CD4-positive, alpha-beta T cell (primary cell): ENCODE measurements around the gene GMPR2. TPM values are rescaled to one million over a fixed set of nuclear protein-coding genes. Genes with fewer than 3 reads are reported as not detected.
"Not testable (repeated sequence)": the region's sequence is repeated elsewhere in the genome, so short reads cannot be mapped to it uniquely, and the experiment has no call there.

Experiments
- ATAC-seq: fragments of 200-7000 bp; cut with Tn5 transposase; one replicate; pipeline ENCODE4 v1.10.0; 2022; ENCODE audit warnings: mild to moderate bottlenecking; ENCODE audit not compliant: poor library complexity
- CTCF ChIA-PET: fragments of 350-600 bp; sonication (Branson Sonifier 250); formaldehyde crosslinking; loops from one replicate; lab custom pipeline; 2021; ENCODE audit warnings: antibody characterized with exemption, inconsistent platforms; lab: Charles Lee
- POLR2A ChIA-PET: fragments of 350-600 bp; sonication (Branson Sonifier 250); formaldehyde crosslinking; loops from one replicate; lab custom pipeline; 2021; ENCODE audit warnings: antibody characterized with exemption, inconsistent platforms; lab: Charles Lee
- DNase-seq, 14 experiments: peaks; one replicate each; pipeline ENCODE4 v3.0.0-alpha.2; 2013 to 2020; ENCODE audit warnings: mixed read lengths in 2 of 14
- H3K27ac ChIP-seq, 2 donors: one replicate each; pipeline versions ENCODE4 v1.5.1 to v1.7.0; 2013; ENCODE audit warnings: low read length in 2 of 2, low read depth in 1 of 2, mild to moderate bottlenecking in 1 of 2
- H3K27me3 ChIP-seq, 2 experiments: 1 replicate in 1 of 2; 2 replicates in 1 of 2; pipeline versions ENCODE4 v1.6.1 to v1.7.0; 2013; ENCODE audit warnings: low read length in 2 of 2, control low read depth in 1 of 2, mild to moderate bottlenecking in 1 of 2, moderate library complexity in 1 of 2; ENCODE audit not compliant: insufficient read depth in 2 of 2, control insufficient read depth in 1 of 2
- H3K36me3 ChIP-seq: one replicate; pipeline ENCODE4 v1.6.1; 2013; ENCODE audit warnings: low read length, control low read depth; ENCODE audit not compliant: insufficient read depth
- H3K4me1 ChIP-seq: one replicate; pipeline ENCODE4 v1.6.1; 2013; ENCODE audit warnings: low read length, control low read depth; ENCODE audit not compliant: insufficient read depth
- H3K4me3 ChIP-seq: one replicate; pipeline ENCODE4 v1.5.1; 2013; ENCODE audit warnings: mild to moderate bottlenecking, low read length, moderate library complexity
- H3K9me3 ChIP-seq, 2 experiments: 1 replicate in 1 of 2; 2 replicates in 1 of 2; pipeline versions ENCODE4 v1.6.1 to v1.7.0; 2013; ENCODE audit warnings: low read length in 2 of 2, mild to moderate bottlenecking in 2 of 2, control low read depth in 1 of 2, moderate library complexity in 1 of 2; ENCODE audit not compliant: control insufficient read depth in 1 of 2, insufficient read depth in 1 of 2
- H3K27ac Mint-ChIP-seq: one replicate; pipeline ENCODE4 v1.8.0; 2020; ENCODE audit warnings: mixed read lengths
- H3K27me3 Mint-ChIP-seq: one replicate; pipeline ENCODE4 v1.8.0; 2021; ENCODE audit warnings: mixed read lengths
- H3K36me3 Mint-ChIP-seq: one replicate; pipeline ENCODE4 v1.8.0; 2021; ENCODE audit warnings: low read depth, mixed read lengths
- H3K4me1 Mint-ChIP-seq: one replicate; pipeline ENCODE4 v1.8.0; 2021; ENCODE audit warnings: low read depth, mixed read lengths
- H3K4me3 Mint-ChIP-seq: one replicate; pipeline ENCODE4 v1.8.0; 2020; ENCODE audit warnings: mild to moderate bottlenecking, mixed read lengths
- H3K9me3 Mint-ChIP-seq: one replicate; pipeline ENCODE4 v1.8.0; 2020; ENCODE audit warnings: mixed read lengths
- CTCF ChIP-seq: fragments of 200-600 bp; IDR thresholded peaks from one replicate; pipeline ENCODE4 v1.8.0; 2022; ENCODE audit warnings: antibody characterized with exemption, mild to moderate bottlenecking
- intact Hi-C, 2 experiments: fragments of 100-400 bp; cut with DNase I in 1 of 2; cut with micrococcal nuclease in 1 of 2; formaldehyde crosslinking; loops; one replicate each; pipeline versions ENCODE4 v1.15.1 to v1.9.0; 2023 to 2025; cut with DNase I, micrococcal nuclease
- total RNA-seq, 174 experiments: library from RNA in 2 of 174; stranded (reverse) in 2 of 174; gene quantifications; one replicate each; pipeline ENCODE4 v1.2.3 and lab custom pipeline; 2021 to 2026

The GMPR2 gene
- total RNA-seq, 2 experiments from 2014 or later: 22.2 to 24.8 TPM

DNA sequence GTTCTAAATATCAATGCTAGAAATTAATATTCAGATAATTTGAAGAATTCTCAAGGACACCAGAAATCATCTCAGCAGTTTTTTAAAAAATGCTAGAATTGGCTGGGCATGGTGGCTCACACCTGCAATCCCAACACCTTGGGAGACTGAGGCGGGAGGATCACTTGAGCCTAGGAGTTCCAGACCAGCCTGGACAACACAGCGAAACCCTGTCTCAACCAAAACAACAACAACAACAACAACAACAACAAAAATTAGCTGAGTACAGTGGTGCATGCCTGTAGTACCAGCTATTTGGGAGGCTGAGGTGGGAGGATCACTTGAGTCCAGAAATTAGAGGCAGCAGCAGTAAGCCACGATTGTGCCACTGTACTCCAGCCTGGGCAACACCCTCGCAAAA lies 13.6 kb upstream of the GMPR2 start:
- intact Hi-C loops: loop anchor here in 1 of 2 experiments (5.0 kb wide), 1 partner anchor 213 kb away; no protein-coding TSS in a partner anchor
- no peaks in the 10 kb centered on the region for H3K9me3 Mint-ChIP-seq
- peaks cover 13% of the 10 kb centered on the region for H3K36me3 Mint-ChIP-seq

GRCh38 chr14:24219521-24219920 lies 13.2 kb upstream of the GMPR2 start:
- Histone ChIP-seq H3K36me3 (peaks cover 9% of the 10 kb centered on the region), H3K4me1 (peaks cover 17% of the 10 kb centered on the region), H3K9me3 (no peaks in the 10 kb centered on the region), H3K4me3 (no peak overlapping the region), H3K27ac (no peak overlapping the region), H3K27me3 (no peaks in the 10 kb centered on the region)
- peaks cover 13% of the 10 kb centered on the region for H3K36me3 Mint-ChIP-seq
- intact Hi-C loops: loop anchor here in 1 of 2 experiments (5.0 kb wide), 1 partner anchor 213 kb away; no protein-coding TSS in a partner anchor
- H3K27me3 Mint-ChIP-seq: no peaks in the 10 kb centered on the region
- CTCF ChIA-PET: interaction anchor here (0.7 to 2.9 kb wide), 3 partner anchors 8 to 87 kb away, joined by 3 to 12 read pairs (median 5); partner anchors contain the start of gene TINF2
- no peak for ATAC-seq
- no peaks in the 10 kb centered on the region for H3K9me3 Mint-ChIP-seq
- no peak overlapping the region for H3K27ac Mint-ChIP-seq
- POLR2A ChIA-PET: interaction anchor here (0.7 to 2.0 kb wide), 3 partner anchors 11 to 55 kb away, joined by 3 to 11 read pairs (median 5); partner anchors contain the start of gene TINF2
- DNase-seq: no peak
- TF ChIP-seq CTCF: no peak
- H3K4me3 Mint-ChIP-seq: no peak overlapping the region
- H3K4me1 Mint-ChIP-seq: peaks cover 17% of the 10 kb centered on the region

More for the DNA sequence above, 13.6 kb upstream of the GMPR2 start:
- peaks cover 19% of the 10 kb centered on the region for H3K4me1 Mint-ChIP-seq
- Histone ChIP-seq H3K4me3 (no peak overlapping the region), H3K9me3 (no peaks in the 10 kb centered on the region), H3K36me3 (peaks cover 9% of the 10 kb centered on the region), H3K27me3 (no peaks in the 10 kb centered on the region), H3K4me1 (peaks cover 21% of the 10 kb centered on the region), H3K27ac (no peak overlapping the region)
- H3K27ac Mint-ChIP-seq: no peak overlapping the region
- H3K4me3 Mint-ChIP-seq: no peak overlapping the region
- ATAC-seq: no peak
- POLR2A ChIA-PET: interaction anchor here (1.4 to 2.0 kb wide), 2 partner anchors 23 to 55 kb away, joined by 3 to 11 read pairs; partner anchors contain the start of gene TINF2
- no peak for DNase-seq
- CTCF ChIA-PET: interaction anchor here (0.7 to 2.9 kb wide), 2 partner anchors 9 to 23 kb away, joined by 5 to 12 read pairs; partner anchors contain the start of gene TINF2
- no peak for TF ChIP-seq CTCF
- no peaks in the 10 kb centered on the region for H3K27me3 Mint-ChIP-seq

GRCh38 chr14:24222987-24223386 lies 9.7 kb upstream of the GMPR2 start:
- intact Hi-C loops, ATAC-seq, H3K4me3 ChIP-seq, H3K4me3 Mint-ChIP-seq, H3K4me1 ChIP-seq, H3K27me3 Mint-ChIP-seq, H3K27me3 ChIP-seq, H3K27ac Mint-ChIP-seq, H3K27ac ChIP-seq, H3K9me3 Mint-ChIP-seq, H3K9me3 ChIP-seq: not testable (repeated sequence)
- peaks cover 10% of the 10 kb centered on the region for H3K36me3 ChIP-seq
- ChIA-PET CTCF (interaction anchor here (1.2 kb wide), 1 partner anchor 74 kb away, joined by 3 read pairs; no protein-coding TSS in a partner anchor), POLR2A (interaction anchor here (1.0 to 2.0 kb wide), 2 partner anchors 10 to 19 kb away, joined by 3 to 5 read pairs; partner anchors contain the start of genes CHMP4A and TINF2)
- peak in 1 of 14 experiments; percentile 2 for DNase-seq
- Mint-ChIP-seq H3K4me1 (peaks cover 14% of the 10 kb centered on the region), H3K36me3 (peaks cover 24% of the 10 kb centered on the region)
